HAP-1 (cell line): ENCODE results near the gene DNMT3L.
"Not testable (repeated sequence)": the region's sequence is repeated elsewhere in the genome, so short reads cannot be mapped to it uniquely, and the experiment has no call there.

ENCODE experiments used
- DNase-seq, 2 experiments: peaks; one replicate each; pipeline ENCODE4 v3.0.0-alpha.2; 2016 to 2020; ENCODE audit warnings: low spot score in 2 of 2
- H3K27me3 ChIP-seq: fragments of 250-450 bp; sonication (Bioruptor Pico); 2 replicates; pipeline ENCODE4 v1.5.1; 2020; ENCODE audit warnings: low read depth, mild to moderate bottlenecking, moderate library complexity
- H3K36me3 ChIP-seq: fragments of 250-450 bp; sonication (Bioruptor Pico); replicated peaks from 2 replicates; pipeline ENCODE4 v1.5.1; 2020; ENCODE audit warnings: mild to moderate bottlenecking
- H3K4me1 ChIP-seq: fragments of 250-450 bp; sonication (Bioruptor Pico); 2 replicates; pipeline ENCODE4 v1.5.1; 2020; ENCODE audit warnings: mild to moderate bottlenecking
- H3K4me3 ChIP-seq: fragments of 250-450 bp; sonication (Bioruptor Pico); 2 replicates; pipeline ENCODE4 v1.5.1; 2020; ENCODE audit warnings: mild to moderate bottlenecking, moderate library complexity
- H3K9me3 ChIP-seq: fragments of 250-450 bp; sonication (Bioruptor Pico); 2 replicates; pipeline ENCODE4 v1.5.1; 2020; ENCODE audit warnings: mild to moderate bottlenecking, moderate library complexity
- in situ Hi-C: fragments of 300-500 bp; cut with MboI; formaldehyde crosslinking; loops from 3 replicates; pipeline ENCODE4 v1.14.3; 2020; ENCODE audit warnings: low sequenced_read_pairs, inconsistent platforms, mixed read lengths

DNMT3L gene

DNA sequence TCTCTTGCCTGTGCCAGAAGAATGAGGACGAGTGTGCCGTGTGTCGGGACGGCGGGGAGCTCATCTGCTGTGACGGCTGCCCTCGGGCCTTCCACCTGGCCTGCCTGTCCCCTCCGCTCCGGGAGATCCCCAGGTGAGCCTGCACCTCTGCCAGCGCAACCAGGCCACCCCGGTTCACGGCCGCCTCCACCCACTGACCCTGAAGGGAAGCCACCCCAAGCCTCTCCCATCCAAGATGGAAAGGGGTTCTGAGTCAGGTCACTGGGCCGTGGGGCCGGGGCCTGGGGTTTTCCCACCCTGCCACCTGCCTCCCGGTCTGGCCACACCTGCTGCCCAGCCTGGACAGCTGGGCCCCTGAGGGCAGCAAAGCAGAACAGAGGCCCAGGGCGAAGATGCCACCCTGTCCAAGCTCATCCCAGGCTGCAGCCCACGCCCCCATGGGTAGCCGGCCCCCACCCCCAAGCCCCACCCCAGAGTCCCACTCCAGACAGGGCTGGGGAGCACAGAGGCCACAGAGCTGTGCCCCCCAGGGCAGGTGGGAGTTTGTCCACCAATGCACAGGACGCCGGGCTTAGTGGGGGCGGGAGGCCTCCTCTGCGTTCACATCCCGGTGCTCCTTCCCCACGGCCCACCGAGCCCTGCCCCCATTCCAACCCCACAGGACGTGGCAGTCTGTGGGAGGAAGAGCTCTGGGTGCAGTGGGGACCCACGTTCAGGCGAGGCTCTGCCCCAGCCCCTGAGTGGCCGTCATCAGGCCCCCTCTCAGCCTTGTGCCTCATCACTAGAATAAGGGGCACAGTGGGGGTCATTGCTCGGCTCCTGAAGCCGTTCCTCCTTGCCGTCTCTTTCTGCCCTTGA lies 29.6 kb upstream of the DNMT3L start:
- in situ Hi-C loops = no loop called here
- Histone ChIP-seq H3K4me1 (no peaks in the 10 kb centered on the region), H3K4me3 (no peak overlapping the region), H3K9me3 (no peaks in the 10 kb centered on the region), H3K36me3 (no peaks in the 10 kb centered on the region), H3K27me3 (no peaks in the 10 kb centered on the region)
- no peak for DNase-seq

DNA sequence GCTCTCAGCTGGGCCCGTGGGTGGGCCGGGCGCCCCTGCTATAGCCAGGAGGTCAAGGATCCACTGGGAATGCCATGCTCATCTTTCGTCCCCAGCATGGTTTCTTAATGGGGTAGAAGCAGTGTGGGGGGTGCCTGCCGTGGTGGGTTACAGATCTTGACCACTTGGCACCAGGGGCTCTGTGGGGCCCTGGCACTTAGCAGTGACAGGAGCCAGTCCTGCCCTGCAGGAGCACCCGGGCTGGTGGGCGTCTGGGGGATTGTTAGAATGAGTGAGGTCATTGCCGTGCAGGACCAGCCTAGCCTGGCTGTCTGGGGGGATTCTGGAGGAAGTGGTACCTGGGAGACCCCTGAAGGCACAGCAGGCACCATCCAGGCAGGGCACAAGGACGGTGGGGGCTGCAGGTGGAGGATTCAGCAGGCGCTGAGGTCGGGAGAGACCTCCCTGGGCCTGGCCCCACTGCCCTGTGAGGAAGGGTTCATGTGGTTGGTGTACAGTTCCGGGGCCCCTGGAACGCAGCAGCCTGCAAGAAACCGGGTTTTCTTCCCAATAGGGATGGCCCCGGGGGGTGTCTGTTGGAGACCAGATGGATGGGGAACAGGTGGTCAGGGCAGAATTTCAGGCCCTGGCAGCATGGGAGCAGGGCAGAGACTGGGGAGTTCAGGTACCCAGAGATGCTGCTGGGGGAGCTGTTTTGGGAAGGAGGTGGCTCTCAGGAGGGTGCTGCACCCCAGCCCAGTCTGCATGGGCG lies 28.8 kb upstream of the DNMT3L start:
- H3K9me3 ChIP-seq = no peaks in the 10 kb centered on the region
- no peak for DNase-seq
- no peaks in the 10 kb centered on the region for H3K4me1 ChIP-seq
- no peak overlapping the region for H3K4me3 ChIP-seq
- in situ Hi-C loops = no loop called here
- no peaks in the 10 kb centered on the region for H3K27me3 ChIP-seq
- no peaks in the 10 kb centered on the region for H3K36me3 ChIP-seq

DNA sequence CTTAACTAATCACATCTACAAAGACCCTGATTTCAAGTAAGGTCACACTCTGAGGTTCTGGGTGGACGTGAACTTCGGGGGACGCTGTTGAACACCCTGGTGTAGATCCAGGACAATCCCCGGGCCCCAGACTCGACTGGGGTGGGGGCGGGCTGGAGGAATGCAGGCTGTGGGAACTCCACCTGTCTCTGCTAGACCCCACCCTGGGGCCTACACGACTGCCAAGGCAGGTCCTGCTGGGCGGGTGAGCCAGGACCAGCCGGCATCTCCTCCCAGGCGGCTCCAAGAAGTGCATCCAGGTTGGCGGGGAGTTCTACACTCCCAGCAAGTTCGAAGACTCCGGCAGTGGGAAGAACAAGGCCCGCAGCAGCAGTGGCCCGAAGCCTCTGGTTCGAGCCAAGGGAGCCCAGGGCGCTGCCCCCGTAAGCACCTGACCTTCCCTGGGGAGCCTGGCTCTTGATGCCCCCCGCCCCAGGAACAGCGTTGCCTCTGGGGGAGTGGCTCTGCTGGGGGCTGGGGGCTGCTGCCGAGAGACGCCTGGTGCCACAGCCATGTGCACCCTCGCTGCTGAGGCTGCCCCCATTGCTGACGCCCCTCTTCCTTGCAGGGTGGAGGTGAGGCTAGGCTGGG lies 27.8 kb upstream of the DNMT3L start:
- Histone ChIP-seq H3K4me1 (no peaks in the 10 kb centered on the region), H3K27me3 (no peaks in the 10 kb centered on the region), H3K36me3 (no peaks in the 10 kb centered on the region), H3K4me3 (no peak overlapping the region), H3K9me3 (no peaks in the 10 kb centered on the region)
- in situ Hi-C loops = no loop called here
- no peak for DNase-seq

DNA sequence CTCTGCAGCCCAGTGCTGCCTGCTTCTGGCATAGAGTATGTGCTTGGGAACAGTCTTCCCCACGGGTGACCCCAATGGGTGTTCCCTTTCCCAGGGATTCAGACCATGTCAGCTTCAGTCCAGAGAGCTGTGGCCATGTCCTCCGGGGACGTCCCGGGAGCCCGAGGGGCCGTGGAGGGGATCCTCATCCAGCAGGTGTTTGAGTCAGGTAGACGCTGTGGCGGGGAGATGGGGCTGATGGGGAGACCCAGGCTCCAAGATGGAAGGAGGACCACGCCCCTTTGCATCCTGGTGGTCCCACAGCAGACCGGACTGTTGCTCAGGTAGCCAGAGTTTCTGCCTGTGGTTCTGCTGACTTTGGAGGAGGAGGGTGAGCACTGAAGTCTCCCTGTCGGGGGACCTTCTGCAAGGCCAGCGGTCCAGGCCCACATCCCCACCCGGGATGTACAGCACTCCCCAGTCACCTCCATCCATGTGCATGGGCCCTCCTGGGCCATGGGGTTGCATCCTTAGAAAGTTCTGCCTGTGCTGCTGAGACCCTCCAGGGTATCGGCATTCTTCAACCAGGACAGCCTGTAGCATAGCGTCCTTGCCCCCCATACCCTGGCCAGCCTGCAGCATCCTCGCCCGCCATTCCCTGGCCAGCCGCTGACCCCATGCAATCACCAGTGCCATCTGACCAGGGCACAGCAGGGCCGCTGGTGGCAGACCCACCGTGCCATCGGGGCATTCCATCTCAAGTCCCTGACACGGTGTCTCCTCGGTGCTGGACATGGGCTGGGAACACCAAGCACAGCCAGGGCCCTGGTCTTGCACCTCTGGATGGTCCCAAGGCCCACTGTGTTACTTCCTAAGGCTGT lies 26.8 kb upstream of the DNMT3L start:
- Histone ChIP-seq H3K4me3 (no peak overlapping the region), H3K27me3 (no peaks in the 10 kb centered on the region), H3K36me3 (no peaks in the 10 kb centered on the region), H3K4me1 (peaks cover 6% of the 10 kb centered on the region), H3K9me3 (no peaks in the 10 kb centered on the region)
- in situ Hi-C loops = no loop called here
- no peak for DNase-seq

DNA sequence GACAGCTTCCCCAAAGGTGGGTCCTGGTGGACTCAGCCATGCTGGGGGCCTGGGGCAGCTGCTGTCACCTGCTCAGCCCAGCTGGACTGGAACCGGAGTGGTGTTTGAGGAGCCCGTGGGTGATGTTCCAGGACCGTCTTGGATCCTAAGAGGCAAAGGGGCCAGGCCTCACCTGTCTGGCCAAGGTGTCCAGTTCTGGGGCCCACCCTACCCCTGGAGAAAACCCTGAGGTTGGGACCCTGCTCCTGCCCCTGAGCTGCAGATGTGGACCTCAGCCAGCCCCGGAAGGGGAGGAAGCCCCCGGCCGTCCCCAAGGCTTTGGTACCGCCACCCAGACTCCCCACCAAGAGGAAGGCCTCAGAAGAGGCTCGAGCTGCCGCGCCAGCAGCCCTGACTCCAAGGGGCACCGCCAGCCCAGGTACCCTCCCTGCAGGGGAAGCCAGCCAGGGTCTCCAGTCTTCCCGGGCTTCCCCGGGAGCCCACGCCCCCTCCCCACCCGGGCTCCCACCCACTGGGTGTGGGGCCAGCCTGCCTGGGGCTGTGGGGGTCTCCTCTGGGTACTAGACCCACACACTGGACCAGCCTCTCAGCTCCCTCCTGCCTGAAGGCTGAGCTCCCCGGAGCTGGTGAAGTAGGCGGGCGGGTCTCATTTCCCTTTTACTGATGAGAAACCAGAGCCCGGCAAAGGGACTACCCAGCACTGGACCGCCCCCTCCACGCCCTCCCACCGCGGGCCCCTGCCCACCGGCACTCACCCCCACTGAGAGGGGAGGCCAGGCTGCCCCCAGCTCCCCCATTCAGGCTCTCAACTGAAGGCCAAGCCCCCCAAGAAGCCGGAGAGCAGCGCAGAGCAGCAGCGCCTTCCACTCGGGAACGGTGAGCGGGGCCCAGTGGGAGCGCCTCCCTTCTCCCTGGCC lies 25.3 kb upstream of the DNMT3L start:
- H3K4me3 ChIP-seq = no peak overlapping the region
- in situ Hi-C loops = no loop called here

DNA sequence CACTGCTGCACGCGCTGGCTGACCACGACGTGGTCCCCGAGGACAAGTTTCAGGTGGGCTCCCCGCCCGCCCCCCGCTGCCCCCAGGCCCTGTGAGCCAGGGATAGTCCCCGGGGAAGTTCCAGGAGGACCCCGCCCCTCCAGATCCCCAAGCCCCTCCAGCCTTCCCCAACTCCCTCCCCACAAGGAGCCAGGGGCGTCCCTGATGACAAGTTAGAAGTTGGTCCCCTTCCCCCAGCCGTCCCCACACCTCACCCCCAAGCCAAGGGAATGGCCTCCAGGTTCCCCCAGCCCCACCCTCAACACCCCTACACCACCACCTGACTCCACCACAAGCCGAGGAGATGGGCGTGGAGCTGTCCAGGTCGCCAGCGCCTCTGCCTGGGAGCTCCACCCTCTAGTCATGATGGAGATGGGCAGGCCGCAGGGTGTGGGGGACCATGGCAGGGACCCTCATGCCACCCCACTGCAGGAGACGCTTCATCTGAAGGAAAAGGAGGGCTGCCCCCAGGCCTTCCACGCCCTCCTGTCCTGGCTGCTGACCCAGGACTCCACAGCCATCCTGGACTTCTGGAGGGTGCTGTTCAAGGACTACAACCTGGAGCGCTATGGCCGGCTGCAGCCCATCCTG lies 24.5 kb upstream of the DNMT3L start:
- no peaks in the 10 kb centered on the region for H3K36me3 ChIP-seq
- no peaks in the 10 kb centered on the region for H3K9me3 ChIP-seq
- peaks cover 13% of the 10 kb centered on the region for H3K4me1 ChIP-seq
- H3K27me3 ChIP-seq = no peaks in the 10 kb centered on the region
- H3K4me3 ChIP-seq = no peak overlapping the region
- in situ Hi-C loops = no loop called here
- DNase-seq = no peak

More for the DNA sequence above, 25.3 kb upstream of the DNMT3L start:
- no peak for DNase-seq
- H3K36me3 ChIP-seq = no peaks in the 10 kb centered on the region
- no peaks in the 10 kb centered on the region for H3K9me3 ChIP-seq
- no peaks in the 10 kb centered on the region for H3K27me3 ChIP-seq
- peaks cover 13% of the 10 kb centered on the region for H3K4me1 ChIP-seq

DNA sequence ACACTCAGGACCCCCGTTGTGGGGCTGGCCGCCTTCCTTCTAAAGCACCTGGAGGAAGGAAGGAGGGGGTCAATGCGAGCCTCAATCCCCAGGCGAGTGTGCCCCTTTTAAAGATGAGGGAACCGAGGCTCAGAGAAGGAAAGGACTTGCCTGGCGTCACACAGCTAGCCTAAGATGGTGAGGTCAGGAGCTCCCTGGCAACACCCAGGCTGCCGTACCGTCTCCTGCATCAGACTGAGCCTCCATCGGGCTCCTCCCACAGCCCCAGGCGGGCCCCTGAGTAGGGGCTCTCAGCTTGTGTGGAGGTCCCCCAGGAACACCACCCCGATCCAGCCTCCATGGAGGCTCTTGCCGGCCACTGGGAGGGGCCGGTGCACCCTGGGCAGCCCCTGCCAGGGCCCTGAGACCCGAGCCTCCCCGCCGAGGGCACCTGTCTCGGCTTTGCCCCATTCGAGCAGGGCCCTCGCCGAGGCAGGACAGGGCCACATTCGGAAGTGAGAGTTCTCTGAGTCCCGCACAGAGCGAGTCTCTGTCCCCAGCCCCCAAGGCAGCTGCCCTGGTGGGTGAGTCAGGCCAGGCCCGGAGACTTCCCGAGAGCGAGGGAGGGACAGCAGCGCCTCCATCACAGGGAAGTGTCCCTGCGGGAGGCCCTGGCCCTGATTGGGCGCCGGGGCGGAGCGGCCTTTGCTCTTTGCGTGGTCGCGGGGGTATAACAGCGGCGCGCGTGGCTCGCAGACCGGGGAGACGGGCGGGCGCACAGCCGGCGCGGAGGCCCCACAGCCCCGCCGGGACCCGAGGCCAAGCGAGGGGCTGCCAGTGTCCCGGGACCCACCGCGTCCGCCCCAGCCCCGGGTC lies 23.7 kb upstream of the DNMT3L start, which contains the start of gene AIRE:
Gene AIRE, plus strand, starts transcription at position 739 of the 855 bp plus-strand sequence. CDS start 131 bp downstream, outside the sequence.
- in situ Hi-C loops = no loop called here
- H3K4me1 ChIP-seq = peaks cover 13% of the 10 kb centered on the region
- H3K36me3 ChIP-seq = no peaks in the 10 kb centered on the region
- H3K4me3 ChIP-seq = no peak within 1 kb of the TSS
- no peak for DNase-seq
- no peaks in the 10 kb centered on the region for H3K9me3 ChIP-seq
- H3K27me3 ChIP-seq = no peaks in the 10 kb centered on the region

DNA sequence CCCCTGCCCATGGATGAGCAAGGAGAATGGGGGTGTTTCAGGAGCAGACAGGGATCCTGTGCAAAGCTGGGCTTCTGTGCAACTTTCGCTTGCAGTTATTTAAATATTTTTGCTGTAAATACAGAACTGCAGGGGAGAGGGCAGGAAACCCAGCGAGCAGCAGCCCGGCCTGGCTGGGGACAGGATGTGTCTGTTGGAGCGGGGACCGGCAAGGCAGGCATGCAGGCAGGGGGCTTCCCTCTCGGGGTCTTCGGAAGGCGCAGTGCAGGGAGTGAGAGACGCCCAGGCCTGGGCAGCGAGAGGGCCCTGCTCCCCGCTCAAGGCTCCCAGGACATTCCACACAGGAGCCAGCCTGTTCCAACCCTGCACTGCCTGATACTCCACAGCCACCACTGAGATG lies 22.3 kb upstream of the DNMT3L start:
- Histone ChIP-seq H3K36me3 (no peaks in the 10 kb centered on the region), H3K9me3 (no peaks in the 10 kb centered on the region), H3K4me1 (peaks cover 13% of the 10 kb centered on the region), H3K4me3 (no peak overlapping the region), H3K27me3 (no peaks in the 10 kb centered on the region)
- DNase-seq = no peak
- in situ Hi-C loops = no loop called here

DNA sequence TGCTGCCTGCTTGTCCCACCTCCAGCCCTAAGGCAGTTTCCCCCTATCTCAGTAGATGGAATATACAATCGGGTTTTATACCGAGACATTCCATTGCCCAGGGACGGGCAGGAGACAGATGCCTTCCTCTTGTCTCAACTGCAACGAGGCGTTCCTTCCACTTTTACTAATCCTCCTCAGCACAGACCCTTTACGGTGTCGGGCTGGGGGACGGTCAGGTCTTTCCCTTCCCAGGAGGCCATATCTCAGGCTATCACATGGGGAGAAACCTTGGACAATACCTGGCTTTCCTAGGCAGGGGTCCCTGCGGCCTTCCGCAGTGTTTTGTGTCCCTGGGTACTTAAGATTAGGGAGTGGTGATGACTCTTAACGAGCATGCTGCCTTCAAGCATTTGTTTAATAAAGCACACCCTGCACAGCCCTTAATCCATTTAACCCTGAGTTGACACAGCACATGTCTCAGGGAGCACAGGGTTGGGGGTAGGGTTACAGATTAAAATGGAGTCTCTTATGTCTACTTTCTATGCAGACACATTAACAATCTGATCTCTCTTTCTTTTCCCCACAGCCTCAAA lies 21.6 kb upstream of the DNMT3L start:
- H3K36me3 ChIP-seq, H3K4me3 ChIP-seq, in situ Hi-C loops, H3K27me3 ChIP-seq, H3K9me3 ChIP-seq: not testable (repeated sequence)
- DNase-seq = peak in 1 of 2 experiments; percentile 60
- peaks cover 13% of the 10 kb centered on the region for H3K4me1 ChIP-seq

DNA sequence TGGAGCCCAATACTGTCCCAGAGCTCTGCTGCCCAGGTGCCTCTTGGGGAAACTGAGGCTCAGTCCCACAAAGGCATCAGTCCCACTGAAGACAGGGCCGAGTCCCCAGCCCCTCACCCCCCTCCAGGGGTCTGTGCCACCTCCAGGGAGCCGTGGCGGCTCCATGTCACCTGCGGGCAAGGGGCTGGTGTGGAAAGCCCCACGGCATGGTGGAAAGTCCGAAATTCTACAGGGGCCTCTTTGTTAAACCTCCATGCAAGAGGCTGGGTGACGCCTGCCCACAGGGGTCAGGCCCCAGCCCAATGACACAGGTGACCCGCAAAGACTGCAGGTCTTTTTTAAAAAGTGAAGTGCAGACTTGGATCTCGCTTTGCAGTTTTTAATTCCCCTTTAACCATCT lies 20.7 kb upstream of the DNMT3L start:
- in situ Hi-C loops = no loop called here
- Histone ChIP-seq H3K27me3 (no peaks in the 10 kb centered on the region), H3K4me1 (peaks cover 13% of the 10 kb centered on the region), H3K4me3 (no peak overlapping the region), H3K36me3 (no peaks in the 10 kb centered on the region), H3K9me3 (no peaks in the 10 kb centered on the region)
- no peak for DNase-seq

DNA sequence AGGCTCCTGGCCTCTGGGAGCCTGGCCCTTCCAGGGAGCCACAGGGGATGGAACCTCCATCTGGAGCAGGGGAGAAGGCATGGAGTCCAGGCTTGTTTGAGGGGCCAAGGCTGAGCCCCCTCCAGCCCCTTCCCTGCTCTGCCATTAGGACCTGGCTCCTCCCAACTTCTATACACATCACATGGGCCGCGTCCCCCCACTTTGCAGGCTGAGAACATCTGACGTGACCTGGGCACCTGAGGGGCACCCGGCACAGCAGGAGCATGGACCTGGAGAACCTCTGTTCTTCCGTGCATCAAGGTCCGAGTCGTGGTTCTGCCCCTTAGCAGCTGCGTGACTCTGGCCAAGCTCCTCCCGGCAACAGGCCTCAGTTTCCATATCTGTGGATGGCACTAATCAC lies 20.1 kb upstream of the DNMT3L start:
- Histone ChIP-seq H3K36me3 (no peaks in the 10 kb centered on the region), H3K4me1 (peaks cover 13% of the 10 kb centered on the region), H3K9me3 (no peaks in the 10 kb centered on the region), H3K27me3 (no peaks in the 10 kb centered on the region), H3K4me3 (no peak overlapping the region)
- DNase-seq = no peak
- in situ Hi-C loops = no loop called here
